Stimulated activated CD8-positive, alpha-beta memory T cell treated with anti-CD3 and anti-CD28 coated beads, Interleukin-15, amount 100 ng/mL, for 4 hours (primary cell): ENCODE results near the gene CEMIP2.

ENCODE experiments used
- DNase-seq, 2 donors: peaks; one replicate each; pipeline ENCODE4 v3.0.0-alpha.2; 2020; ENCODE audit warnings: low read depth in 2 of 2

Gene CEMIP2

DNA sequence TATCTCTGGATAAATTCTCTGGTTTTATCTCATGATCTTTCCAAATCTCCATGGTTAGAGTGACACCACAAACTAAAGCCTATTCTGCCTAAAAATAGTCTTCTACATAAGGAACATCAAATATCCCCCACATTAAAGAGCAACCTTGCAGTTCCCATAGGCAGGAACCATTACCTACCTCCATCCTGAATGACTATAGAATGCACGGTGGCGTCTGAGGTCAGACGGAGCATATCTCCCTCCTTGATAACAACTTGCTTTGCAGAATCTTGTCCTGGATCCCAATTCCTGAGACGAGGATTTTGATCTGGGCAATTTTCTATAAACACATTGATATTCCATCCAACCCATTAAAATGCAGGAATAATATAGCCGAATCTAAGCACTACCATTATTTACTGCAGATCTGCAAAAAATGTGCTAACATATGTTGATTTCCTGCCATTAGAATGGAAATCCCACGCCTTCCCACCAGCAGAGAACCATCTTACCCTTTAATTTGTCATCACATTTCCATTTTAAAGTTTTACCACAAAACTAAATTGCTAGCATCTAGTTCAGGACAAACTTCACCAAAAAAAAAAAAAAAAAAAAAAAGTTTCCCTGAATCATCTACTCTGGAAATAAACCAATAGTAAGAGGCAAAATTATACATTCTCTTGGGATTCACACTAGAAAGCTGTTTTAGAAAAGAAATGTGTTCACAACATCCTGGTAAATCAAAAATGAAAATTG is 22.1 kb downstream of the CEMIP2 start:
- DNase-seq = no peak

DNA sequence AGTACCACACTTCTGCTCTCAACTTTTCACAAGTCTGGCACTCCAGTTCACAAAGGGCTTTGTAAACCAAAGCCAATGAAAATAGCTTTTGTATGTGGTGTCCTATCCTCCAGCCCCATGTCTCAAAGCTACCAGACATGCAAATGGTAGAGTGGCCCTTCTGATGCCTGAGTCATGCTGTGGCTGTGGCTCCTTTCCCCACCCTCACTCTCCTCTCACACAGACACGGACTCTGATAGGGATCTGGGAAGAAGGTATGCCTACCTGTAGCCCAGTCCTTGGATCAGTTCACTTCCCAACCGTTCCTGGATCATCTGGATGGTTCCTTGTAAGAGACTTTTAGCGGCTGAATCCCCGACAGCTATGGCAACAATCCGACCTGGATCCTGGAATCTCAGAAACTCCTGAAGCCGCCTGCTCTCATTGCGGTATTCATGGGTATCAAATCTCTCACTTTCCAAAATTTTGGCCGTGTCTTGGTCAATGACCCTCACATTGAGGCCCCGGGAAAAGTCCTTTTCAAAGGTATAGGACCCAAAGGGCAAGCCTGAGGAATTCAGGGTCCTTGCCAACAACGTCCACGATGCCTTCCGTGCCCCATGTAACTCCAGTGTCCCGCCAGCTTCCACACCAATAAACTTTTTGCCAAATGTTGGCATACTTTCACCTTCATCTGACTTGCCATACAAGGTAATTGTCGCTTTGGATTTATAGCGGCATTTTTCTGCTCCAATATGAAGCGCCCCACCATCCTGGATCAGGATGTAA is 23.4 kb downstream of the CEMIP2 start:
- DNase-seq = no peak

DNA sequence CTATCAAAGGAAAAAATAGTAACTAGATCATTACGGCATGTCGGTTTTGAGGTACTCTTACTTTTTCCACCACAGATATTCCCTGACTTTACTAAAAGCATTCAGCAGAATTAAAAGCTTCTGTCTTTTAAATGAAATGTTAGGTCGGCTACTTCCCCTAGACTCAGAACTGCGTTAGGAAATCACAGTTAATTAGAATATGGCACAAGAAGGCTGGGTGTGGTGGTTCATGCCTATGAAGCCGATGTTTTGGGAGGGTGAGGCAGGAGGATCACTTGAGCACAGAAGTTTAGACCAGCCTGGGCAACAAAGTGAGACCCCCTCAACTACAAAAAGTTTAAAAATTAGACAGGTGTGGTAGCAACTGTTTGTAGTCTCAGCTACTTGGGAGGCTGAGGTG is 24.4 kb downstream of the CEMIP2 start:
- no peak for DNase-seq

DNA sequence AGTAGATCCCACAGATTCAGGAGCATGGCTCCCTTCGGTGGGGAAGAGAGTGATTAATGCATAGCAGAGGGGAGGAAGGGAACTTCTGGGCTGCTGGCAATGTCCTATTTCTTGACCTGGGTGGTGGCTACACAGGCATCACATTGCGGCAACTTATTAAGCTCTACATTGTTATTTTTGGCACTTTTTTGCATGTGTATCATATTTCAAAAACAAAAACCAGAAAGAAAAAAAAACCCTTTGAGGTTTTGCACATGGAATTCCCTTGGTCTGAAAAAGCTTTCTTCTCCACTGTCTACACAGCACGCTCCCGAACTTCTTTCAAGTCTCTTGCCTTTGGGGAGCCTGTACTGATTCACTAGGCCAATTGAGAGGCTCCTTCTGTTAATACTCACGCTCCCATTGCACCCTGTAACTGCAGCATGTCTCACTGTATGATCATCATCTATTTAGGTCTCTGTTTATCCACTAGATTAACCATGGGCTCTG is 25.1 kb downstream of the CEMIP2 start:
- no peak for DNase-seq

DNA sequence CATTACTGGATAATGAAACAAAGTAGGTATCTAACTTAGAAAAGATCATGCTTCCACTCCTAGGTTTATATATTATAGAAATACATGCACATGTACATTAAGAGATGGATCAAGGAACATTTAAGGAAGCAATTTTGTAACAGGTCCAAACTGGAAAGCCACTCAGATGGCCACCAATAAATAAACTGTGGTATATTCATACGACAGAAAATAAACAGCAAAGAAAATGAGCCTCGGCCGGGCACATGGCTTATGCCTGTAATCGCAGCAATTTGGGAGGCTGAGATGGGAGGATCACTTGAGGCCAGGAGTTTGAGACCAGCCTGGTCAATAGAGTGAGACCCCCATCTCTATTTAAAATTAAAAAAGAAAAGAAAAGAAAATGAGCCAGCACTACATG is 25.6 kb downstream of the CEMIP2 start:
- no peak for DNase-seq

DNA sequence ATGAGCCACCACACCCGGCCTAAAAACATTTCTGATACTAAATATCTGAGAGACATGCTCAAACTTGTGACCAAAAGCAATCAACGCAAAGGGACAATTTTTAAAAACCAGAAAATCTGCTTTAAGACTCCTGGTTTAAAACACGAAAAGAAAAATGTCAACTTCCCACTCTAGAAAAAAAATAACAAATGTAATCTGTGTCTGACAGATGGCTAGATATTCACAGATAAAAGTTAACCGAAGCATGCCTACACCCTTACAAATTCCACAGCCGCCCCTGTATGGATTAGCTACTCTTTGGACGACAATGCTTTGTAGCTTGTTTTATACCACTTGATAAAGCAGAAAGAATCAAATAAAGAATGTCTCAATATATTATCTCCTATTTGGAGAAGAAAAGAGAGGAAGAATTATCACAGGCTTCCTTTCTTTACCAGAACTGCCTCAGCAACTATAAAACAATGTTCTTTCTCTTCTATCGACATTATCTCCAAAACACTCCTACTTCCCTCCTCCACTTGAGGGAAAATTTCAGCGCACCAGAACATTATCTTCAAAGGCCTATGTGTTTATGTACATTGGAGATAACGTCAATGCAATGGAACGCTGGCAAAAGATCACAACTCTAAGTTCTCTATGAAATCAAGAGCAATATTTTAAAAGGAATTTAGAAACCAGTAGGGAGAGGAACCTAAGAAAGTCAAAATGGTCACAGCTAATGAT is 26.2 kb downstream of the CEMIP2 start:
- no peak for DNase-seq

DNA sequence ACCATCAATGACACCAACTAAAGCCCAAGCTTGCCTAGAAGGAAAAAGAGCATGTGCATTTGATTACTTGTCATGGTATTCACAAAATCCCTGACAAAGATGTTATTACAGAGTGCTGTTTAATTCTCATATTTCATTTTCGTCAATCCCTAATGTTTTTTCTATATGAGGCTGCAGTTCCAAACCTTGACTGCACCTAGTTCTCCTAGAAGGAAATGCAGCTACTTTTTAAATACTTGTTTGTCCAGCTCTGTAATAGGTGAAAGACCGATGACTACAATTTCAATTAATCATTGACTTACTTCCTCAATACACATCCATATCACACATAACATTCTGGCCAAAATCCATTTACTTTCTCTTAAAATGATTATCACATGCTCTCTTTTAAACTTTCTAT is 28.1 kb downstream of the CEMIP2 start:
- DNase-seq = no peak

DNA sequence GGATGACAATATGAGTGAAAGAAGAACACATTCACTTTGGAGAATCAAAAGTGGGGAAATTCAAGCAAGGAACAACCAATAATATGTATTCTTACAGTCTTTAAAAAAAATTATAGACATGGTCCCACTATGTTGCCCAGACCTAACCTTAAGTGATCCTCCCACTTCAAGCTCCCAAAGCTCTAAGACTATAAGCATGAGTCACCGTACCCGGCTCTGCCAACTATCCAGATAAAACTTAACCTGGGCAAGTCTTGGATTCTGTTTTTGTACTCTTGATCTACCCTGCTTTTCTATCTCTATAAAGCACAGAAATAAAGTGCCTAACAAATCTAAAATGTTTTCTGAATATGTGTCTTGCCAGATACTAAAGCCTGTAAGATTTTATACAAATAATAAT is 30.9 kb downstream of the CEMIP2 start:
- no peak for DNase-seq

DNA sequence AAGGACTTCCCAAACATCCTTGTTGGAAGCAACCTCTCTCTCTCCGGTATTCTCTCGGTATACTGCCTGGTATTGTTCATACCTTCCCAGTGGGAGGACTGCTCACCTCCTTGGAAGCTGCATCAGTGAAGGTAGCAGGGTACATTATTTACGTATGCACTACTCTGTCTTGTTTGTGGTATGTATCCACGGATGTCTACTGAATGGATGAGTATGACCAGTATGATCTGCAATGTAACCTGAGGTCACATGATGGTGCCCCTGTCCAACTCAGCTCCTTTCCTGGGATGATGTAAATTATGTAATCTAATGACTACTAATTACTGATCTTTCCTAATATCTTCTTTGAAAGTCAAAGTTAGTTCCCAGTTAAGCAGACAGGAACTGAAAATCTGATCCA is 32.1 kb downstream of the CEMIP2 start:
- DNase-seq = no peak

DNA sequence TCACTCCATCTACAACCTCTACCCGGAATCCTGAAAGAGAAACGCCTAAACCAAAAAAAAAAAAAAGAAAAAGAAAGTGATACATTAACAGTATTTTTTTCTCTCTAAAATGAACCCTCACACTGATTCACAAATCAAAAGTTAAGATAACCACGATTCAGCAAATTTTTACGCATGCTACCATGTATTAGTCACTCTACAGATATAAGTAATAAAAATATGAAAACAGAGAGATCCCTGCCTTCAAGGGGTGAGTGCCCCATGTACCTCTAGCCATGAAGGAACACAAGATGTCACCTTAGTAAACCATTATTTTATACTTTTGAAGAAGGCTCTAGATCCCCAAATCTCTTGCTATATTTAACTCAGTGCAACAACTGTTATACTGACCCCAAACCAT is 33.4 kb downstream of the CEMIP2 start:
- no peak for DNase-seq

DNA sequence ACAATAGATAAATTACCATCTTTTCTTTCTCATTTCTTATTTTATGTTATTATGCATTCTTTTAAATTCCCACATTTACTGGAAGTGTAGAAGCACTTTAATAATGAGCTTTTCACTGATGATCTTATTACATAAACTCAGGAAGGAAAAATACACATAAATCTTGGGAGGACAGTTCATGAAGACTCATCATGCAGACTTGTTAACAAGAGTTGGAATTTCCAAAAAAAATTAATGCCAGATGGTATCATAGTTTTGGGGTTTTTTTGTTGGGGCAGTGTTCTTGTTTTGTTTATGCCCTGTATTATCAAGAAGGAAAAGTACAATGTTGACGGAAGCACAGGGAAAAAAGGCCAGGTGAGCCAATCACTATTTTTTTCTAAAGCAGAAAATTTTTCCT is 35.1 kb downstream of the CEMIP2 start:
- DNase-seq = no peak

DNA sequence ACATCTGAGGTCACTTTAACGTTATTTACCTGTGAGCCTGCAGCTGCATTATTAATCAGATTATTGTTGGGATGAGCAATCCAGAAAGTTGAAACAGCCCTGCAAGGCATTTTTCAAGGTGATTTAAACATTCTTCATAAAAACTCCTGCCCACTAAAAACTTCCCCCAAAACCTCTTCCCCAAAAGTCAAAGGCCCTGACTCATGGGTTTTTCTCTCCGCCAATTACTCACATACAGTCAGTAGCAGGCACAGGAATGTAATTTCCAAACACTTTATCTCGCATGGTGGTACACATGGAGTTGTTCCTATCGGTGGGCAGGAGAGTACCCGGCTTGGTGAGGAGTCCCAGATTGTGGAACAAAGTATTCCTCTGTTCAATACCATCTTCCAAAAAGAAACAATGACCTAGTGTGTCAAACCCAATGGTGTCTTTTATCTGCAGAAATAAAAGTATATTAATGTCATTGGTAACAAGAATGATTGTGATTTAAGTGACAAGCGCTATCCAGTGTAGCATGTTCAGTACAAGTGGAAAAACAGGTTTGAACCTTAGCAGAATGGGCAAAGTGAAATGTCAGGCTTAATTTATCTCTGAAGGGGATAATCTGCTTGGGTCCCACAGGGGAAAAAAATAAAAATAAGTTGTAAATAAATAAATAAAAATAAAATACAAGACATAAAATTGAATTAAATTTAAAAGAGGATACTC is 38.3 kb downstream of the CEMIP2 start:
- no peak for DNase-seq

DNA sequence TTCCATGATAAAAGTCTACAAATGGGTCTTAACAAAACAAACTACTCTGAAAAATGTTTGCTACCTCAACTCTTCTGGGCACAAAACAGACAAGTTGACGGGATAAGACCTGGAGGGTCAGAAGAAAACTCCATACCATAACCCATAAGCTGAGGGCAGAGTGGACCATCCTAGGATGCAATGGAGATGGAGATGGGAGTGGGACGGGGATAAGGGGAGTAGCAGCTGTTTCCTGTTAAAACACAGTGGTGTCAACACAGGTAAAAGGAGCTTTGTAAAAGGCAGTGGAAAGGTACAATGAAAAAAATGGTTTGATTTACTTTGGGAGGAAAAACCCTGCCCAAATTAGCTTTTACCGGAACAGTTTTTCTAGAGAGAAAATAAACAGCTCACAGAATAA is 41.6 kb downstream of the CEMIP2 start:
- DNase-seq = no peak

DNA sequence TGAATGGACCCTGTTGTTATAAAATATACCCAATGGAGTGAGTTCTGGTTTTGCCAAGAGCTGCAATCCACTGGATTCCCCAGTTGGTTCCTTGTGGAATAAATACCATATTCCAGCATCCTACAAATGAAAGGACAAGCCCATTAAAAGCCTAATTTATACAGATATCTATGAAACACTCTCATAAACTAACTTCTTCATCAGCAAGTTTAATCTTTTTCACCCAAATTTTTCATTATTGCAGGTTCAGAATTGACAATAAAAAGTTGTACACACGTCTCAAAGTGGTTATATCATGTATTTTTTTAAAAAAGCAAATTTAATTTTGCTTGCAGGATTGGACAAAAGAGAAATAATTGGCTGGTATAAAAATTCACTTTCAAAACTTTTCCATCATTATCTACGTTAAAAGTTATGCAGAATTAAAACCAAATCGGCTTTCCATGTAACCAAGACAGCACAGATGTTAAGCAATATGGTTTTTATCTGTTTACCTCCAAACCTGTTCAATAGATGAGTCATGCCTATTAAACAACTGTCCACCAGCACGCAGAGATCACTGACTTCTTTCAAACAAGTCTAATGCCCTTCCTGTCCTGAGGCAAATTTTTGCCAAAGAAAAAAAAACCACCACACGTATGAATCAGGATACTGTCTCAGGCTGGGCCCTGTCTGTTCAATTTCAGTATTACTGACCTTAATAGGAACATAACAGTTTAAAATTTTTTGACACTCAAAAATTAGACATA is 42.5 kb downstream of the CEMIP2 start:
- DNase-seq = no peak

DNA sequence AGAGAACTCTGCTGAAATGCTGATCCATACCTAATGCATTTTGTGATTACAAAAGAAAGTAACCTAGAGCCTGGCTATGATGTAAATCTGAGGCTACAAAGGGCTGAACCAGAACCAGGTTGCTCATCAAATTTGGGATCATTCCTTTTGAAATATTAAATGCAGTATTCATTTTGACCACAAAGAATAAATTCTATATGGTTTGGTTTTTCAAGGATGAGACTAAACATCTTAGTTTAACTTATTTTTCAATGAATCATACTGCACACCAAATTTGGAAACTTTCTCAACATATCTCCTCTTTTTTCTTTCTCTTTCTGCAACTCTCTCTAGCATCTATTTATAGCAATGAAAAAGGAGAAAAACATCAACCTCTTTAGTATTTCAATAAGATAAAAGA is 46.5 kb downstream of the CEMIP2 start:
- DNase-seq = no peak

DNA sequence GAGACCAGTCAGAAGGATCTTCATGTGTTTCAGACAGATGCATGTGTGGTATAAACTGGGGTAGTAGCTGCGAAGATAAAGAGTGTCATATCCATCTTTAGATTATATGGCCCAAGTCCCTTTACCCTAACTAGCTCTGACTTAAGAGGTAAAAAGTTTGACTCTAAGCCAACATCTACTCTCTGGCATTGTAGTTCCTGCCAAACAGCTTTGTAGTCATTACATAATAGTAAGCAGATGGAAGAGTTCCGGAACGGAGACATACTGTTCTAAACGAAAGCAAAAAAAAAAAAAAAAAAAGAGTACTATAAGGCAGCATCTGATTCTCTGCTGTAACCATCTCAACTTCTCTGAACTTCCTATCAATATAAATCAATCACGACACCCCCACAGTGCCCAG is 48.8 kb downstream of the CEMIP2 start:
- DNase-seq = no peak

DNA sequence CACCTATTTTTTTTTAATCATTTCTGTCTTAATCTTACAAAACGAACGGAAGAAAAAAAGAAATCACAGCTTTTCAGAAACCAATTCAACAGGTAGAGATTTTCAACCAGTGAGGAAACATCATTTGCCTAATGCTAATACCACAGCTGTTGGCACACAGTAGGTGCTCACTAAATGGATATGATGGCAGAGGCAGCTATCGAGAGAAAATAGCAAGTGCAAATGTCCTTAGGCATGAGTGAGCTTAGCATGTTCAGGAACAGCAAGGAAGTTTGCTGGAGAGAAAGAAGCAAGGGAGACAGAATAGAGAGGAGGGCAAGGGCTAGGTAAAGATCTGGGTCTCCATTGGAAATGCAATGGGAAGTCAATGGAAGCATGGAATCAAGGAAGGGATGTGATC is 49.2 kb downstream of the CEMIP2 start:
- no peak for DNase-seq

DNA sequence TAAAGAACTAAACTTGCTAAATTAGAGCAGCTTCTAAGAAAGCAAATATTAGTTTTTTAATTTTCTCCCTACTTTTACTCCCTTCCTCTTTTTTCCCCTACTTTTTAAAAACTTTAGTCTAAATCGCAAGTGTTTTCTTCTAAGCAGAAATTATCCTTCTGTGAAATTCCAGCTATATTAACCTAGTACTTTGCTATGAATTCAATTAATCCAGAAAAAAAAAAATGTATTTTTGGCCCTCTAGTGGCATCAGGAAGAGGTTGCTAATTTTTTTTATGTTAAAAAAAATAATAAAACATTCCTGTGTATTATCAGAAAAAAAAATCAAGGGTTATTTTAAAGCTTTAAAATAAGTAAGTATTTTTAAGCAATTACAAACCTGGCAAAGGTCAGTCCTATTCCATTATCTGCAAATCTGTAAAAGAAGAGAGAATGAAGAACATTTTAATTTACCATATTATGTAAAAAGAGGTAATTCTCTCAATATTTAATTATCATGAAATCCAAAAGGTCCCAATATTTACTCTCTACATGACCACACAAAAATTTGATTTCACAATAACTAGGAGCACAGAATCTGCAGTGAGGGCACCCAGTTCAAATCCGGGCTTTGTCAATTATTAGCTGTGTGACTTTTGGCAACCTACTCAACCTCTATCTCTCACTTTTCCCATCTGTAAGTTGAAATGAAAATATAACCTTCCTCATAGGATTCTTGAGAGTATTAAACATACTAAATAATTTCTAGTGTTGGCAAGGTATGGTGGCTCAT is 52.0 kb downstream of the CEMIP2 start:
- no peak for DNase-seq

DNA sequence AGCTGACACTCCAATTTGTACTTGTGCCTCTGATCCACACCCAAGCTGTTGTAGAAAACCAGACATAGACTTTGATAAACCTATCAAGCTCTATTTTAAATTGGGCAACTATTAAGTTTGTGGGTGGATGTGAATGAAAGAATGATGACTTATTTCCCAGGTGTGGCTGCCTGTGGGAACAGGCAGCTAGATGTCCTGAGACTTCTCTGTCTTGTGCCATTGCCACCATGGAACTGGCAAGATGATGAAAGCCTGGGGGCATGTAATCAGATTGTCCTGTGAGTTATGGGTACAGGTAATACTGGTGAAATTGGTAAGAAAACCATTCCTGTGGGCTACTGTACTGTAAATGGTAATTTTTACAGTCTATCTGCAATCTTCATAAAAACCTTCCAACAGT is 57.5 kb downstream of the CEMIP2 start:
- DNase-seq = no peak

DNA sequence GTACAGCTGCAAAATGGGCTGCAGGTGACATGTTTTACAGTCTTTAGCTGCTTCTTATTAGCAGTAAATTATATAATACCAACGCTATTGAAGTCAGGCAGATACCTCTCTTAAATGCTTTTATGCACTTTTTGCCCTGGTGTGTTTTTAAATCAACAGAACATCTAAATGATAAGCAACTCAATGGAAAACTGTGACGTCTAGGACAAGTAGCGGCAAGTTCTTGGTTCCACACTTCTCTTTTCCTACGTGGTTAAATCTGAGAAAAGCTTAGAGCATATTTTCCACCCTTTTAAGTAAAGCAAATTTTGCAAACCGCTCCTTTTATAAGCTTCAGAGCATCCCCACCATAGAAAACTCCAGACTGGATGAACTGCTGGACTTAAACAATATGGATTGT is 58.1 kb downstream of the CEMIP2 start:
- no peak for DNase-seq

DNA sequence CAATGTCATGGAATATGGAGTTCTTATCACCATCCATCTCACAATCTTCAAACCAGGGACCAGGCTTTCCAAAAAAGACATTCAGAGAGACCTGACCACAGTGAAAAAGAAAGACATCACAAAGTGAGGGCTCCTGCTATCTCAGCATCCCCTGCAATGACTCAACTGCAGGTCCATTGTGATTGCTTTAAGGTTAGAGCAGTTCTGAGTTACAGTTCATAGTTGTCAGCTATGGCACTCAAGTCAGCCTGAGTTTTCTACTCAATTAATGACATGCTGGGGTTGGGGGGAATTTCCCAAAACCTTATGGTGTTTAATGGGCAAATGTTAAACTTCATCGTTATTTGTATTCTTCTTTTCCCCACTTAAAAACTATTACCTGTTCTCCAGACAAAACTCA is 58.9 kb downstream of the CEMIP2 start:
- DNase-seq = no peak
